CD4-positive, alpha-beta T cell treated with Interleukin-12 subunit alpha and Interleukin-12 subunit beta, for 1 hour (primary cell): ENCODE measurements around the gene TTC31.
"Not testable (repeated sequence)": the region's sequence is repeated elsewhere in the genome, so short reads cannot be mapped to it uniquely, and the experiment has no call there.

Source experiments
- DNase-seq: peaks from one replicate; pipeline ENCODE4 v3.0.0-alpha.2; 2020

Gene TTC31

GRCh38 chr2:74457549-74458131 lies 25.2 kb upstream of the TTC31 start:
- DNase-seq, result peak; percentile 87

GRCh38 chr2:74458132-74458937 lies 24.5 kb upstream of the TTC31 start, which contains the start of gene WBP1:
TSS of gene WBP1 (plus strand) at chr2:74458438. CDS start at chr2:74458603, 165 bp downstream.
- peak; percentile 100 for DNase-seq

GRCh38 chr2:74458938-74459363 lies 23.9 kb upstream of the TTC31 start:
- DNase-seq, result no peak

GRCh38 chr2:74459503-74460118 lies 23.3 kb upstream of the TTC31 start:
- DNase-seq, result not testable (repeated sequence)

- DNase-seq, result not testable (repeated sequence)
Observed at GRCh38 chr2:74460187-74460586, 22.7 kb upstream of the TTC31 start.

- DNase-seq, result no peak
Observed at GRCh38 chr2:74461187-74462053, 21.5 kb upstream of the TTC31 start.

GRCh38 chr2:74462054-74462785 lies 20.7 kb upstream of the TTC31 start:
- no peak for DNase-seq

GRCh38 chr2:74462786-74463105 lies 20.1 kb upstream of the TTC31 start:
- DNase-seq, result no peak

GRCh38 chr2:74464406-74464805 lies 18.5 kb upstream of the TTC31 start:
- no peak for DNase-seq

- DNase-seq, result not testable (repeated sequence)
Observed at GRCh38 chr2:74470742-74471141, 12.1 kb upstream of the TTC31 start.

GRCh38 chr2:74471332-74472065 lies 11.4 kb upstream of the TTC31 start:
- no peak for DNase-seq

GRCh38 chr2:74472086-74472944 lies 10.6 kb upstream of the TTC31 start, which contains the start of gene MRPL53:
TSS of gene MRPL53 (minus strand) at chr2:74472680. CDS start at chr2:74472660, 20 bp downstream.
- peak; percentile 96 for DNase-seq

- no peak for DNase-seq
Observed at GRCh38 chr2:74472945-74473258, 10.0 kb upstream of the TTC31 start.

GRCh38 chr2:74474481-74474880 lies 8.4 kb upstream of the TTC31 start:
- DNase-seq, result no peak

GRCh38 chr2:74474899-74475298 lies 8.0 kb upstream of the TTC31 start:
- DNase-seq, result no peak

- no peak for DNase-seq
Observed at GRCh38 chr2:74481431-74481830, 1.4 kb upstream of the TTC31 start.

GRCh38 chr2:74481961-74482800 lies 700 bp upstream of the TTC31 start:
- DNase-seq, result peak; percentile 65

- DNase-seq, result not testable (repeated sequence)
Observed at GRCh38 chr2:74483675-74484164, 839 bp downstream of the TTC31 start.

GRCh38 chr2:74486141-74486540 lies 3.3 kb downstream of the TTC31 start:
- DNase-seq, result no peak
